ENCODE results near the gene BZW2. TPM values are rescaled to one million over a fixed set of nuclear protein-coding genes. Genes with fewer than 3 reads are reported as not detected.

The BZW2 gene
- total and polyA plus RNA-seq, 4 donors, result 32.4 to 53.7 (median 46.1) TPM

DNA sequence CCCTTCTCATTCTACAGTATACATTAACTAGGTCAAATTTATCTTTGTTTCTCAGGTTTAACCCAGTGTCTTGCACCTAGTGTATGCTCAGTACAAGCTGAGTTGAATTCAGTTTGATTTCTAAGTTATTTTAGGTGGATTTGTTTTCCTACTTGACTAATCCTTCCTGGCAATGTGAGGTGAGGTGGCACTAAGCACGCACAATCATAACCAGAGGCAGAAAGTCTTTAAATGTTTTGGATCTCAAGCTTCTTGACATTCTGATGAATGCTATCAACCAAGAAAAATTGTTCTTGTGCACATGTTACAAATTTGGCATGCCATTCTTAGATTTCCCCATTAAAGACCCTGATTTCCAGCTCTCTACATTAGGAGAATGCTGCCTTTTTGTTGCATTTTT is 3.2 kb downstream of the BZW2 start:
- DNase-seq (no peak), ATAC-seq (ENCODE audit: insufficient read depth, low FRiP score) (no peak)
- TF ChIP-seq, protein P1, sequence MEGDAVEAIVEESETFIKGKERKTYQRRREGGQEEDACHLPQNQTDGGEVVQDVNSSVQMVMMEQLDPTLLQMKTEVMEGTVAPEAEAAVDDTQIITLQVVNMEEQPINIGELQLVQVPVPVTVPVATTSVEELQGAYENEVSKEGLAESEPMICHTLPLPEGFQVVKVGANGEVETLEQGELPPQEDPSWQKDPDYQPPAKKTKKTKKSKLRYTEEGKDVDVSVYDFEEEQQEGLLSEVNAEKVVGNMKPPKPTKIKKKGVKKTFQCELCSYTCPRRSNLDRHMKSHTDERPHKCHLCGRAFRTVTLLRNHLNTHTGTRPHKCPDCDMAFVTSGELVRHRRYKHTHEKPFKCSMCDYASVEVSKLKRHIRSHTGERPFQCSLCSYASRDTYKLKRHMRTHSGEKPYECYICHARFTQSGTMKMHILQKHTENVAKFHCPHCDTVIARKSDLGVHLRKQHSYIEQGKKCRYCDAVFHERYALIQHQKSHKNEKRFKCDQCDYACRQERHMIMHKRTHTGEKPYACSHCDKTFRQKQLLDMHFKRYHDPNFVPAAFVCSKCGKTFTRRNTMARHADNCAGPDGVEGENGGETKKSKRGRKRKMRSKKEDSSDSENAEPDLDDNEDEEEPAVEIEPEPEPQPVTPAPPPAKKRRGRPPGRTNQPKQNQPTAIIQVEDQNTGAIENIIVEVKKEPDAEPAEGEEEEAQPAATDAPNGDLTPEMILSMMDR (IDR thresholded peaks at IDR 0.05; ENCODE audit: control extremely low read depth, extremely low read depth), result no peak
- Histone ChIP-seq H3K27me3 (ENCODE audit: control insufficient read depth in 3 of 3, insufficient read depth in 3 of 3, low read length in 2 of 3) (no peaks in the 10 kb centered on the region), H3K4me3 (no peak overlapping the region), H3K36me3 (ENCODE audit: control insufficient read depth in 4 of 4, insufficient read depth in 4 of 4, low read length in 4 of 4) (no peaks in the 10 kb centered on the region), H3K9me3 (ENCODE audit: control insufficient read depth in 4 of 4, insufficient read depth in 3 of 4, low read length in 3 of 4) (peaks cover 0 to 2% (median 0%) of the 10 kb centered on the region in 4 donors), H3K9ac (ENCODE audit: insufficient read depth in 1 of 2, low read length in 2 of 2) (no peak overlapping the region), H3K4me1 (ENCODE audit: control insufficient read depth in 5 of 5, insufficient read depth in 5 of 5, low read length in 5 of 5) (peaks cover 5 to 20% (median 13%) of the 10 kb centered on the region in 5 donors), H3K27ac (ENCODE audit: low read depth in 1 of 2, low read length in 1 of 2) (peak overlapping the region in 1 of 2 donors; percentile 54)
- WGBS, 2 donors, result 73 to 89% methylated on average over 1 of the region's 1 CpG

GRCh38 chr7:16650266-16650665 is 4.3 kb downstream of the BZW2 start:
- Histone ChIP-seq H3K4me3 (no peak overlapping the region), H3K4me1 (ENCODE audit: control insufficient read depth in 5 of 5, insufficient read depth in 5 of 5, low read length in 5 of 5) (peaks cover 4 to 19% (median 13%) of the 10 kb centered on the region in 5 donors), H3K9me3 (ENCODE audit: control insufficient read depth in 4 of 4, insufficient read depth in 3 of 4, low read length in 3 of 4) (peaks cover 0 to 2% (median 0%) of the 10 kb centered on the region in 4 donors), H3K27ac (ENCODE audit: low read depth in 1 of 2, low read length in 1 of 2) (peak overlapping the region in 1 of 2 donors; percentile 23), H3K36me3 (ENCODE audit: control insufficient read depth in 4 of 4, insufficient read depth in 4 of 4, low read length in 4 of 4) (no peaks in the 10 kb centered on the region), H3K9ac (ENCODE audit: insufficient read depth in 1 of 2, low read length in 2 of 2) (no peak overlapping the region), H3K27me3 (ENCODE audit: control insufficient read depth in 3 of 3, insufficient read depth in 3 of 3, low read length in 2 of 3) (no peaks in the 10 kb centered on the region)
- TF ChIP-seq, protein P1 (IDR thresholded peaks at IDR 0.05; ENCODE audit: control extremely low read depth, extremely low read depth), result no peak
- WGBS, 2 donors, result 68 to 82% methylated on average over 2 of the region's 2 CpGs
- ATAC-seq (ENCODE audit: insufficient read depth, low FRiP score) (no peak), DNase-seq (no peak)

GRCh38 chr7:16651396-16652239 is 5.6 kb downstream of the BZW2 start:
- ATAC-seq (ENCODE audit: insufficient read depth, low FRiP score) (no peak), DNase-seq (peak in 1 of 3 donors; percentile 23)
- 37 to 56% methylated on average over 9 of the region's 9 CpGs for WGBS, 2 donors
- no peak overlapping the region for H3K9ac ChIP-seq (ENCODE audit: insufficient read depth in 1 of 2, low read length in 2 of 2)
- H3K4me3 ChIP-seq, result no peak overlapping the region
- H3K27ac ChIP-seq (ENCODE audit: low read depth in 1 of 2, low read length in 1 of 2), result peak overlapping the region in 1 of 2 donors; percentile 49
- H3K4me1 ChIP-seq (ENCODE audit: control insufficient read depth in 5 of 5, insufficient read depth in 5 of 5, low read length in 5 of 5), result peaks cover 4 to 24% (median 13%) of the 10 kb centered on the region in 5 donors
- no peaks in the 10 kb centered on the region for H3K36me3 ChIP-seq (ENCODE audit: control insufficient read depth in 4 of 4, insufficient read depth in 4 of 4, low read length in 4 of 4)
- no peaks in the 10 kb centered on the region for H3K27me3 ChIP-seq (ENCODE audit: control insufficient read depth in 3 of 3, insufficient read depth in 3 of 3, low read length in 2 of 3)
- TF ChIP-seq, protein P1 (IDR thresholded peaks at IDR 0.05; ENCODE audit: control extremely low read depth, extremely low read depth), result no peak
- no peaks in the 10 kb centered on the region for H3K9me3 ChIP-seq (ENCODE audit: control insufficient read depth in 4 of 4, insufficient read depth in 3 of 4, low read length in 3 of 4)
